Tibial nerve (tissue), 4 donors: Measurements from ENCODE around the gene SPAAR. TPM values are rescaled to one million over a fixed set of nuclear protein-coding genes. Genes with fewer than 3 reads are reported as not detected.

Source experiments
- DNase-seq, 2 donors: peaks; one replicate each; pipeline ENCODE4 v3.0.0-alpha.2; 2019; ENCODE audit warnings: low spot score in 2 of 2
- H3K27ac ChIP-seq, 4 donors: fragments of 200-600 bp; sonication (generic) in 3 of 4; one replicate each; pipeline ENCODE4 v1.5.1; 2017 to 2019; ENCODE audit warnings: mild to moderate bottlenecking in 1 of 4
- H3K27me3 ChIP-seq, 2 donors: fragments of 200-600 bp; sonication (generic) in 1 of 2; one replicate each; pipeline versions ENCODE4 v1.5.1 to v1.6.0; 2017 to 2019
- H3K36me3 ChIP-seq, 3 donors: fragments of 200-600 bp; sonication (generic); one replicate each; pipeline ENCODE4 v1.5.1; 2018 to 2019
- H3K4me1 ChIP-seq, 4 donors: fragments of 200-600 bp; sonication (generic) in 3 of 4; one replicate each; pipeline ENCODE4 v1.5.1; 2017 to 2019
- H3K4me3 ChIP-seq, 4 donors: fragments of 200-600 bp; sonication (generic) in 3 of 4; one replicate each; pipeline ENCODE4 v1.5.1; 2017 to 2019; ENCODE audit warnings: mild to moderate bottlenecking in 1 of 4, moderate library complexity in 1 of 4
- H3K9me3 ChIP-seq, 4 donors: fragments of 200-600 bp; sonication (generic) in 3 of 4; one replicate each; pipeline ENCODE4 v1.5.1; 2017 to 2019
- CTCF ChIP-seq, 5 experiments: fragments of 200-600 bp in 3 of 5; fragments of 450-650 bp in 2 of 5; sonication (generic) in 3 of 5; IDR thresholded peaks; one replicate each; pipeline ENCODE4 v1.5.1; 2016 to 2019; ENCODE audit warnings: antibody characterized with exemption in 5 of 5, mild to moderate bottlenecking in 3 of 5, moderate library complexity in 2 of 5
- EP300 ChIP-seq, 2 donors: sonication (generic); formaldehyde crosslinking; IDR thresholded peaks; one replicate each; pipeline ENCODE4 v1.6.1; 2017; ENCODE audit warnings: antibody characterized with exemption in 2 of 2, mild to moderate bottlenecking in 1 of 2
- POLR2A ChIP-seq, 2 donors: fragments of 450-650 bp; IDR thresholded peaks; one replicate each; pipeline ENCODE4 v1.6.1; 2017; ENCODE audit warnings: antibody characterized with exemption in 2 of 2, mild to moderate bottlenecking in 2 of 2, moderate library complexity in 2 of 2
- WGBS, 2 donors: methylation state at CpG; one replicate each; pipeline ENCODE4 v1.1.5; 2018; 5-methylcytosine and 5-hydroxymethylcytosine counted together
- total RNA-seq, 4 donors: library from RNA; depleted of rRNA; stranded (reverse); fragments of >200 nt; gene quantifications; one replicate each; pipeline ENCODE4 v1.1.0, GENCODE V29; 2016

Gene SPAAR
- total RNA-seq, 4 donors from 2014 or later, result 5.1 to 12.2 (median 7.7) TPM

- Histone ChIP-seq H3K4me1 (peaks cover 0 to 47% (median 7%) of the 10 kb centered on the region in 4 donors), H3K27me3 (no peaks in the 10 kb centered on the region), H3K36me3 (no peaks in the 10 kb centered on the region), H3K9me3 (no peaks in the 10 kb centered on the region), H3K4me3 (no peak overlapping the region), H3K27ac (peak overlapping the region in 2 of 4 donors; percentile 38 to 56)
- WGBS, 2 donors, result 84 to 89% methylated on average over 16 of the region's 16 CpGs
- TF ChIP-seq EP300 (IDR thresholded peaks at IDR 0.05) (no peak), POLR2A (IDR thresholded peaks at IDR 0.05) (no peak), CTCF (IDR thresholded peaks at IDR 0.05) (no peak)
- no peak for DNase-seq
These were observed 6.5 kb downstream of the SPAAR start for GRCh38 chr9:35915681-35916294.

GRCh38 chr9:35917261-35917660 is 8.0 kb downstream of the SPAAR start:
- H3K9me3 ChIP-seq, result no peaks in the 10 kb centered on the region
- H3K4me3 ChIP-seq, result no peak overlapping the region
- WGBS, 2 donors, result 70 to 84% methylated on average over 3 to 4 of the region's 4 CpGs
- no peak for TF ChIP-seq EP300 (IDR thresholded peaks at IDR 0.05)
- no peak for TF ChIP-seq CTCF (IDR thresholded peaks at IDR 0.05)
- no peak for TF ChIP-seq POLR2A (IDR thresholded peaks at IDR 0.05)
- H3K4me1 ChIP-seq, result peaks cover 0 to 35% (median 7%) of the 10 kb centered on the region in 4 donors
- DNase-seq, result no peak
- H3K27me3 ChIP-seq, result no peaks in the 10 kb centered on the region
- peak overlapping the region in 2 of 4 donors; percentile 44 to 56 for H3K27ac ChIP-seq
- no peaks in the 10 kb centered on the region for H3K36me3 ChIP-seq

- 89 to 91% methylated on average over 3 of the region's 3 CpGs for WGBS, 2 donors
- no peak for DNase-seq
- no peaks in the 10 kb centered on the region for H3K36me3 ChIP-seq
- H3K27ac ChIP-seq, result peak overlapping the region in 3 of 4 donors; percentile 5 to 56 (median 16)
- H3K27me3 ChIP-seq, result no peaks in the 10 kb centered on the region
- no peak overlapping the region for H3K4me3 ChIP-seq
- no peak for TF ChIP-seq POLR2A (IDR thresholded peaks at IDR 0.05)
- TF ChIP-seq EP300 (IDR thresholded peaks at IDR 0.05), result no peak
- no peak for TF ChIP-seq CTCF (IDR thresholded peaks at IDR 0.05)
- H3K4me1 ChIP-seq, result peaks cover 0 to 39% (median 11%) of the 10 kb centered on the region in 4 donors
- no peaks in the 10 kb centered on the region for H3K9me3 ChIP-seq
These were observed 9.5 kb downstream of the SPAAR start for GRCh38 chr9:35918780-35919179.

- DNase-seq, result no peak
- TF ChIP-seq EP300 (IDR thresholded peaks at IDR 0.05) (no peak), CTCF (IDR thresholded peaks at IDR 0.05) (no peak), POLR2A (IDR thresholded peaks at IDR 0.05) (no peak)
- WGBS, 2 donors, result 79 to 80% methylated on average over 3 of the region's 3 CpGs
- Histone ChIP-seq H3K27me3 (no peaks in the 10 kb centered on the region), H3K36me3 (no peaks in the 10 kb centered on the region), H3K27ac (peak overlapping the region in 3 of 4 donors; percentile 5 to 68 (median 60)), H3K4me3 (no peak overlapping the region), H3K9me3 (no peaks in the 10 kb centered on the region), H3K4me1 (peaks cover 0 to 43% (median 15%) of the 10 kb centered on the region in 4 donors)
These were observed 10.1 kb downstream of the SPAAR start for GRCh38 chr9:35919212-35920008.

GRCh38 chr9:35920051-35920620 is 10.8 kb downstream of the SPAAR start:
- WGBS, 2 donors, result 70 to 85% methylated on average over 4 of the region's 4 CpGs
- H3K4me1 ChIP-seq, result peaks cover 0 to 43% (median 21%) of the 10 kb centered on the region in 4 donors
- no peak for DNase-seq
- no peaks in the 10 kb centered on the region for H3K9me3 ChIP-seq
- TF ChIP-seq EP300 (IDR thresholded peaks at IDR 0.05), result no peak
- no peak for TF ChIP-seq CTCF (IDR thresholded peaks at IDR 0.05)
- H3K27me3 ChIP-seq, result no peaks in the 10 kb centered on the region
- H3K27ac ChIP-seq, result peak overlapping the region in 3 of 4 donors; percentile 5 to 68 (median 60)
- H3K36me3 ChIP-seq, result no peaks in the 10 kb centered on the region
- H3K4me3 ChIP-seq, result no peak overlapping the region
